Activated naive CD8-positive, alpha-beta T cell treated with anti-CD3 and anti-CD28 coated beads, Interleukin-2, amount 10 ng/mL, durations not matched to agents 7 days and 5 days (primary cell): ENCODE data around the gene XXYLT1. TPM values are rescaled to one million over a fixed set of nuclear protein-coding genes. Genes with fewer than 3 reads are reported as not detected.

ENCODE experiments used
- ATAC-seq: fragments of 150-1000 bp; cut with Tn5 transposase; one replicate; pipeline ENCODE4 v1.10.0; 2021; ENCODE audit warnings: low read depth, moderate library complexity
- POLR2A ChIA-PET: fragments of 350-600 bp; sonication (Branson Sonifier 250); formaldehyde crosslinking; loops from one replicate; lab custom pipeline; 2021; ENCODE audit warnings: antibody characterized with exemption; lab: Charles Lee
- DNase-seq: peaks from one replicate; pipeline ENCODE4 v3.0.0; 2021
- H3K27ac Mint-ChIP-seq: one replicate; pipeline ENCODE4 v1.8.0; 2022; ENCODE audit warnings: mild to moderate bottlenecking, mixed read lengths
- H3K27me3 Mint-ChIP-seq: one replicate; pipeline ENCODE4 v1.8.0; 2022; ENCODE audit warnings: mild to moderate bottlenecking, moderate library complexity, mixed read lengths
- H3K36me3 Mint-ChIP-seq: one replicate; pipeline ENCODE4 v1.8.0; 2021; ENCODE audit warnings: mild to moderate bottlenecking, mixed read lengths
- H3K4me1 Mint-ChIP-seq: one replicate; pipeline ENCODE4 v1.8.0; 2021; ENCODE audit warnings: mixed read lengths
- H3K4me3 Mint-ChIP-seq: one replicate; pipeline ENCODE4 v1.8.0; 2022; ENCODE audit warnings: mild to moderate bottlenecking, moderate library complexity, mixed read lengths
- H3K9me3 Mint-ChIP-seq: one replicate; pipeline ENCODE4 v1.8.0; 2021; ENCODE audit warnings: mixed read lengths
- total RNA-seq, 2 experiments: library from RNA; stranded (reverse); gene quantifications; one replicate each; pipeline ENCODE4 v1.2.3, GENCODE V29; 2021

The XXYLT1 gene
- total RNA-seq, 2 experiments from 2014 or later, result 6.8 to 8.3 TPM

GRCh38 chr3:195181741-195182469 is 89.1 kb downstream of the XXYLT1 start:
- DNase-seq, result no peak
- H3K4me3 Mint-ChIP-seq, result no peak overlapping the region
- H3K27me3 Mint-ChIP-seq, result no peaks in the 10 kb centered on the region
- POLR2A ChIA-PET, result no interaction called here
- no peak for ATAC-seq
- peaks cover 2% of the 10 kb centered on the region for H3K36me3 Mint-ChIP-seq
- H3K4me1 Mint-ChIP-seq, result peaks cover 21% of the 10 kb centered on the region
- no peak overlapping the region for H3K27ac Mint-ChIP-seq
- no peaks in the 10 kb centered on the region for H3K9me3 Mint-ChIP-seq

- no peak overlapping the region for H3K27ac Mint-ChIP-seq
- H3K4me1 Mint-ChIP-seq, result peaks cover 15% of the 10 kb centered on the region
- POLR2A ChIA-PET, result no interaction called here
- H3K4me3 Mint-ChIP-seq, result no peak overlapping the region
- ATAC-seq (no peak), DNase-seq (no peak)
- peaks cover 2% of the 10 kb centered on the region for H3K36me3 Mint-ChIP-seq
- H3K27me3 Mint-ChIP-seq, result no peaks in the 10 kb centered on the region
- no peaks in the 10 kb centered on the region for H3K9me3 Mint-ChIP-seq
These were observed 89.9 kb downstream of the XXYLT1 start for GRCh38 chr3:195181113-195181498.

GRCh38 chr3:195180490-195181112 is 90.4 kb downstream of the XXYLT1 start:
- no peak for DNase-seq
- no peak for ATAC-seq
- H3K27ac Mint-ChIP-seq, result no peak overlapping the region
- no peaks in the 10 kb centered on the region for H3K9me3 Mint-ChIP-seq
- H3K27me3 Mint-ChIP-seq, result no peaks in the 10 kb centered on the region
- POLR2A ChIA-PET, result no interaction called here
- peaks cover 11% of the 10 kb centered on the region for H3K4me1 Mint-ChIP-seq
- H3K36me3 Mint-ChIP-seq, result peaks cover 2% of the 10 kb centered on the region
- no peak overlapping the region for H3K4me3 Mint-ChIP-seq

GRCh38 chr3:195179776-195180489 is 91.0 kb downstream of the XXYLT1 start:
- H3K4me3 Mint-ChIP-seq, result no peak overlapping the region
- ATAC-seq, result no peak
- peaks cover 9% of the 10 kb centered on the region for H3K4me1 Mint-ChIP-seq
- H3K27ac Mint-ChIP-seq, result no peak overlapping the region
- H3K9me3 Mint-ChIP-seq, result no peaks in the 10 kb centered on the region
- DNase-seq, result no peak
- peaks cover 4% of the 10 kb centered on the region for H3K36me3 Mint-ChIP-seq
- no peaks in the 10 kb centered on the region for H3K27me3 Mint-ChIP-seq
- POLR2A ChIA-PET, result no interaction called here

GRCh38 chr3:195178124-195178910 is 92.6 kb downstream of the XXYLT1 start:
- POLR2A ChIA-PET, result no interaction called here
- Mint-ChIP-seq H3K9me3 (no peaks in the 10 kb centered on the region), H3K4me3 (no peak overlapping the region), H3K36me3 (peaks cover 3% of the 10 kb centered on the region), H3K27ac (no peak overlapping the region), H3K4me1 (peaks cover 8% of the 10 kb centered on the region), H3K27me3 (no peaks in the 10 kb centered on the region)
- DNase-seq, result no peak
- no peak for ATAC-seq

GRCh38 chr3:195177422-195178123 is 93.4 kb downstream of the XXYLT1 start:
- Mint-ChIP-seq H3K4me1 (peaks cover 8% of the 10 kb centered on the region), H3K36me3 (peaks cover 3% of the 10 kb centered on the region), H3K27ac (no peak overlapping the region), H3K27me3 (no peaks in the 10 kb centered on the region), H3K9me3 (no peaks in the 10 kb centered on the region), H3K4me3 (no peak overlapping the region)
- DNase-seq (no peak), ATAC-seq (no peak)
- POLR2A ChIA-PET, result no interaction called here

- H3K4me3 Mint-ChIP-seq, result no peak overlapping the region
- H3K36me3 Mint-ChIP-seq, result peaks cover 3% of the 10 kb centered on the region
- H3K27me3 Mint-ChIP-seq, result no peaks in the 10 kb centered on the region
- no peaks in the 10 kb centered on the region for H3K9me3 Mint-ChIP-seq
- POLR2A ChIA-PET, result no interaction called here
- ATAC-seq, result no peak
- DNase-seq, result no peak
- H3K27ac Mint-ChIP-seq, result no peak overlapping the region
- peaks cover 8% of the 10 kb centered on the region for H3K4me1 Mint-ChIP-seq
These were observed 94.2 kb downstream of the XXYLT1 start for GRCh38 chr3:195176776-195177175.

- POLR2A ChIA-PET, result no interaction called here
- H3K36me3 Mint-ChIP-seq, result peaks cover 3% of the 10 kb centered on the region
These were observed 95.3 kb downstream of the XXYLT1 start for GRCh38 chr3:195175476-195176337.

GRCh38 chr3:195175076-195175475 is 95.9 kb downstream of the XXYLT1 start:
- no peak for DNase-seq
- Mint-ChIP-seq H3K36me3 (peaks cover 3% of the 10 kb centered on the region), H3K4me1 (peaks cover 5% of the 10 kb centered on the region), H3K4me3 (no peak overlapping the region), H3K27ac (no peak overlapping the region), H3K27me3 (no peaks in the 10 kb centered on the region), H3K9me3 (no peaks in the 10 kb centered on the region)
- no peak for ATAC-seq
- POLR2A ChIA-PET, result no interaction called here

More at GRCh38 chr3:195175476-195176337, 95.3 kb downstream of the XXYLT1 start:
- DNase-seq, result no peak
- Mint-ChIP-seq H3K27me3 (no peaks in the 10 kb centered on the region), H3K9me3 (no peaks in the 10 kb centered on the region), H3K4me1 (peaks cover 6% of the 10 kb centered on the region), H3K27ac (no peak overlapping the region), H3K4me3 (no peak overlapping the region)
- ATAC-seq, result no peak

GRCh38 chr3:195173657-195174056 is 97.3 kb downstream of the XXYLT1 start:
- Mint-ChIP-seq H3K9me3 (no peaks in the 10 kb centered on the region), H3K4me3 (no peak overlapping the region), H3K27me3 (no peaks in the 10 kb centered on the region), H3K4me1 (peaks cover 5% of the 10 kb centered on the region), H3K36me3 (peaks cover 3% of the 10 kb centered on the region), H3K27ac (no peak overlapping the region)
- no peak for DNase-seq
- POLR2A ChIA-PET, result no interaction called here
- no peak for ATAC-seq

GRCh38 chr3:195172896-195173295 is 98.1 kb downstream of the XXYLT1 start:
- H3K9me3 Mint-ChIP-seq, result no peaks in the 10 kb centered on the region
- no peaks in the 10 kb centered on the region for H3K27me3 Mint-ChIP-seq
- H3K4me3 Mint-ChIP-seq, result no peak overlapping the region
- POLR2A ChIA-PET, result no interaction called here
- H3K27ac Mint-ChIP-seq, result no peak overlapping the region
- peaks cover 3% of the 10 kb centered on the region for H3K4me1 Mint-ChIP-seq
- H3K36me3 Mint-ChIP-seq, result peaks cover 3% of the 10 kb centered on the region
- DNase-seq, result no peak
- ATAC-seq, result no peak

GRCh38 chr3:195172039-195172684 is 98.8 kb downstream of the XXYLT1 start:
- ATAC-seq, result no peak
- POLR2A ChIA-PET, result no interaction called here

More at GRCh38 chr3:195172039-195172684, 98.8 kb downstream of the XXYLT1 start:
- DNase-seq, result no peak
- H3K27me3 Mint-ChIP-seq, result no peaks in the 10 kb centered on the region
- H3K4me3 Mint-ChIP-seq, result no peak overlapping the region
- H3K36me3 Mint-ChIP-seq, result peaks cover 3% of the 10 kb centered on the region
- H3K9me3 Mint-ChIP-seq, result no peaks in the 10 kb centered on the region
- peaks cover 3% of the 10 kb centered on the region for H3K4me1 Mint-ChIP-seq
- H3K27ac Mint-ChIP-seq, result no peak overlapping the region
